Endothelial cell of umbilical vein (primary cell): Measurements from ENCODE around the gene VPS8. TPM values are rescaled to one million over a fixed set of nuclear protein-coding genes. Genes with fewer than 3 reads are reported as not detected.

Experiments
- BruUV-seq: library from RNA; stranded (reverse); fragments of 400-500 nt; replicated peaks from 2 replicates; lab custom pipeline; 2021; lab: Mats Ljungman, UMichigan
- CTCF ChIA-PET: fragments of 300-600, 350-600 bp; sonication (Branson Sonifier 250); formaldehyde crosslinking; loops from one replicate; lab custom pipeline; 2021; ENCODE audit warnings: antibody characterized with exemption, inconsistent platforms; lab: Charles Lee
- POLR2A ChIA-PET: fragments of 300-600, 350-600 bp; sonication (Branson Sonifier 250); formaldehyde crosslinking; loops from one replicate; lab custom pipeline; 2021; ENCODE audit warnings: antibody characterized with exemption, inconsistent platforms; lab: Charles Lee
- DNase-seq: peaks from one replicate; pipeline ENCODE4 v3.0.0-alpha.2; 2011; ENCODE audit warnings: low read depth, low spot score
- FAIRE-seq: peaks from 2 replicates; lab custom pipeline; 2011; peaks lifted over from hg19 to GRCh38; lab: Jason Lieb, UNC
- H2AFZ ChIP-seq: 2 replicates; pipeline ENCODE4 v1.6.0; 2012; ENCODE audit warnings: low read depth, low read length, control low read depth, inconsistent platforms
- H3K27ac ChIP-seq: 2 replicates; pipeline ENCODE4 v1.5.1; 2011; ENCODE audit warnings: low read depth, mild to moderate bottlenecking, control low read depth, low read length, moderate library complexity; ENCODE audit not compliant: insufficient read depth
- H3K27me3 ChIP-seq, 2 experiments: 2 replicates each; pipeline versions ENCODE4 v1.6.0 to v1.6.1; 2011; ENCODE audit warnings: low read length in 2 of 2, mixed read lengths in 1 of 2; ENCODE audit not compliant: control insufficient read depth in 2 of 2, insufficient read depth in 2 of 2
- H3K36me3 ChIP-seq, 2 experiments: 2 replicates in 1 of 2; 3 replicates in 1 of 2; pipeline ENCODE4 v1.5.1; 2011; ENCODE audit warnings: low read length in 2 of 2, mild to moderate bottlenecking in 1 of 2, moderate library complexity in 1 of 2; ENCODE audit not compliant: control insufficient read depth in 2 of 2, insufficient read depth in 2 of 2; ENCODE audit errors: extremely low read depth in 1 of 2
- H3K4me1 ChIP-seq: 3 replicates; pipeline ENCODE4 v1.5.1; 2011; ENCODE audit warnings: mild to moderate bottlenecking, low read length; ENCODE audit not compliant: control insufficient read depth, insufficient read depth; ENCODE audit errors: extremely low read depth
- H3K4me2 ChIP-seq: 2 replicates; pipeline ENCODE4 v1.6.1; 2011; ENCODE audit warnings: low read length, control low read depth, mixed read lengths; ENCODE audit not compliant: insufficient read depth
- H3K4me3 ChIP-seq, 3 experiments: fragments of 200-600 bp in 1 of 3; sonication (generic), shearing (Covaris generic) in 1 of 3; replicated peaks in 1 of 3; 2 replicates each; pipeline ENCODE4 v1.5.1; 2011 to 2016; ENCODE audit warnings: control low read depth in 3 of 3, low read length in 3 of 3, mild to moderate bottlenecking in 2 of 3, inconsistent platforms in 1 of 3, low read depth in 1 of 3, moderate library complexity in 1 of 3; ENCODE audit not compliant: insufficient read depth in 1 of 3
- H3K79me2 ChIP-seq: 2 replicates; pipeline ENCODE4 v1.6.0; 2012; ENCODE audit warnings: low read length, inconsistent platforms; ENCODE audit not compliant: control insufficient read depth, insufficient read depth
- H3K9ac ChIP-seq: replicated peaks from 2 replicates; pipeline ENCODE3; 2011; ENCODE audit warnings: low read length, control low read depth; ENCODE audit not compliant: insufficient read depth; ENCODE audit errors: extremely low read depth
- H3K9me1 ChIP-seq: replicated peaks from 3 replicates; pipeline ENCODE4 v1.6.0; 2011; ENCODE audit warnings: mild to moderate bottlenecking, low read length; ENCODE audit not compliant: control insufficient read depth, insufficient read depth; ENCODE audit errors: extremely low read depth
- H3K9me3 ChIP-seq: replicated peaks from 2 replicates; pipeline ENCODE4 v1.5.1; 2012; ENCODE audit warnings: low read length, inconsistent platforms; ENCODE audit not compliant: control insufficient read depth, insufficient read depth
- H4K20me1 ChIP-seq: replicated peaks from 2 replicates; pipeline ENCODE3; 2011; ENCODE audit warnings: mild to moderate bottlenecking, low read length; ENCODE audit not compliant: control insufficient read depth, insufficient read depth; ENCODE audit errors: extremely low read depth
- CTCF ChIP-seq, 2 donors: IDR thresholded peaks; 1 replicate in 1 of 2; 2 replicates in 1 of 2; pipeline ENCODE4 v1.5.1; 2011; ENCODE audit warnings: low read length in 2 of 2, mild to moderate bottlenecking in 2 of 2, moderate library complexity in 2 of 2, control low read depth in 1 of 2, inconsistent platforms in 1 of 2, low read depth in 1 of 2; ENCODE audit not compliant: insufficient read depth in 1 of 2; ENCODE audit errors: extremely low read depth in 1 of 2
- EZH2 ChIP-seq: IDR thresholded peaks from 2 replicates; pipeline ENCODE4 v1.6.1; 2012; ENCODE audit warnings: borderline replicate concordance, low read depth, mild to moderate bottlenecking, moderate library complexity, low read length, inconsistent platforms; ENCODE audit not compliant: severe bottlenecking
- FOS ChIP-seq: IDR thresholded peaks from 2 replicates; pipeline ENCODE4 v1.6.1; 2011; ENCODE audit warnings: mild to moderate bottlenecking, low read length, moderate library complexity, borderline replicate concordance; ENCODE audit not compliant: insufficient read depth
- GATA2 ChIP-seq: IDR thresholded peaks from 2 replicates; pipeline ENCODE4 v1.7.0; 2011; ENCODE audit warnings: low read depth, mild to moderate bottlenecking, moderate library complexity, mixed read lengths, low read length; ENCODE audit not compliant: insufficient read length, insufficient read depth
- JUN ChIP-seq: IDR thresholded peaks from 2 replicates; pipeline ENCODE4 v1.6.1; 2011; ENCODE audit warnings: borderline replicate concordance, low read depth; ENCODE audit not compliant: insufficient read length, insufficient read depth
- MAX ChIP-seq: IDR thresholded peaks from 2 replicates; pipeline ENCODE4 v1.6.1; 2011; ENCODE audit not compliant: insufficient read depth, insufficient read length
- MYC ChIP-seq: IDR thresholded peaks from one replicate; pipeline ENCODE4 v1.6.1; 2011; ENCODE audit warnings: mild to moderate bottlenecking, low read depth, low read length
- POLR2A ChIP-seq: IDR thresholded peaks from 2 replicates; pipeline ENCODE4 v1.6.1; 2012; ENCODE audit warnings: low read depth, mild to moderate bottlenecking, control low read depth, low read length
- POLR2AphosphoS5 ChIP-seq: IDR thresholded peaks from 2 replicates; pipeline ENCODE4 v1.6.1; 2012; ENCODE audit warnings: low read depth, mild to moderate bottlenecking, control low read depth, low read length, moderate library complexity; ENCODE audit not compliant: insufficient read depth
- dilution Hi-C: fragments of 300-500 bp; cut with MboI; formaldehyde crosslinking; loops from one replicate; pipeline ENCODE4 v1.15.0; 2019; ENCODE audit warnings: low sequenced_read_pairs; ENCODE audit not compliant: extremely low pct_ligation_motif_present
- intact Hi-C: fragments of 100-400 bp; cut with micrococcal nuclease; formaldehyde crosslinking; loops from one replicate; pipeline ENCODE4 v1.10.0; 2022
- polyA plus RNA-seq, 4 experiments: library from polyadenylated mRNA; depleted of rRNA in 3 of 4; stranded (reverse) in 3 of 4; unstranded in 1 of 4; fragments of >200 nt; gene quantifications; 2 replicates each; pipeline versions ENCODE4 v1.2.1 to v1.2.3, GENCODE V29; 2011 to 2012; ENCODE audit warnings: missing spikeins in 1 of 4
- total RNA-seq: library from RNA; stranded (reverse); gene quantifications from 2 replicates; pipeline ENCODE4 v1.2.3, GENCODE V29; 2021

Gene VPS8
- total and polyA plus RNA-seq, 2 donors (not counting 3 experiments of a cell fraction or from before 2014, with no cell fraction given), result 13.7 to 51.6 TPM

- intact Hi-C loops, result no loop called here
- Histone ChIP-seq H3K79me2 (no peaks in the 10 kb centered on the region), H3K4me3 (no peak overlapping the region), H3K4me1 (no peaks in the 10 kb centered on the region), H3K9me3 (no peaks in the 10 kb centered on the region), H3K36me3 (no peaks in the 10 kb centered on the region), H2AFZ (no peak overlapping the region), H3K4me2 (no peak overlapping the region), H3K27ac (no peak overlapping the region), H3K27me3 (no peaks in the 10 kb centered on the region), H3K9me1 (no peaks in the 10 kb centered on the region), H3K9ac (no peak overlapping the region), H4K20me1 (no peaks in the 10 kb centered on the region)
- FAIRE-seq (no peak), DNase-seq (no peak)
- CTCF ChIA-PET, result interaction anchor here (1.0 kb wide), 1 partner anchor 21 kb away, joined by 3 read pairs; no protein-coding TSS in a partner anchor
- POLR2A ChIA-PET, result no interaction called here
- TF ChIP-seq POLR2AphosphoS5 (no peak), GATA2 (no peak), EZH2 (no peak), MAX (no peak), POLR2A (no peak), JUN (no peak), MYC (no peak), FOS (no peak), CTCF (IDR thresholded peaks at IDR 0.05; ENCODE audit: extremely low read depth in 1 of 2, insufficient read depth in 1 of 2, low read depth in 1 of 2, low read length in 2 of 2) (no peak)
- dilution Hi-C loops, result no loop called here
- no TSS peak for BruUV-seq
These were observed 217.1 kb downstream of the VPS8 start for GRCh38 chr3:185029086-185029485.
